Measurements from ENCODE around the gene PCGF2.

DNA sequence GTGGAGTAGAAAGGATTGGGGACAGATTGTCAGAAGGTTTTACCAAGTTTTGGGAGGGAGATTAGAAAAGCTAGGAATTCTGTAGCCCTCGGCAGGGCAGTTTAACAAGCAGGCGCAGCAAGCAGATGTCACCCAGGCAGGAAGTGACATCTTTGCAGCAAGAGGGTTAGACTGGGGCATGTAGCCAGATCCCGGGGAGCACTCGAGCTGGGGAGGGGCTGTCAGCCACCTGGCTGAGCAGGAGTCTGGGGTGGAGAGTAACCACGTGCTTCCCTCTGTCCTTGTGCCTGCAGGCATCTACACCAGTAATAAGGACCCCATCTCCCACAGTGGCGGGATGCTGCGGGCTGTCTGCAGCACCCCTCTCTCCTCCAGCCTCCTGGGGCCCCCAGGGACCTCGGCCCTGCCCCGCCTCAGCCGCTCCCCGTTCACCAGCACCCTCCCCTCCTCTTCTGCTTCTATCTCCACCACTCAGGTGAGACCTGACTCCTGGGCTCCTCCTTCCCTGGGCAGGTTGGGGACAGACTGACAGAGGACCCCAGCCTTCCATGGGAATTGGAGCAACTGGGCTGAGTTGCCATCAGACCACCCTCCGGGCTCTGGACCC lies 30.9 kb downstream of the PCGF2 start:
- TF ChIP-seq CTCF (IDR thresholded peaks at IDR 0.05): no peak
- TF ChIP-seq POLR2A (IDR thresholded peaks at IDR 0.05): no peak
